ENCODE results near the gene VPS45. TPM values are rescaled to one million over a fixed set of nuclear protein-coding genes. Genes with fewer than 3 reads are reported as not detected.

Gene VPS45
- total and polyA plus RNA-seq, 2 of the 13 experiments (the other 11 are each of a cell fraction or from before 2014, with no cell fraction given) = 15.2 to 25.2 TPM

GRCh38 chr1:150067184-150068108 lies at the start of gene VPS45 (continued):
- no peak; the same call in 1 of the 2 replicates for TF ChIP-seq SATB2 (CRISPR knock-in tag; IDR thresholded peaks at IDR 0.05)
- TF ChIP-seq SRSF9 (IDR thresholded peaks at IDR 0.05; ENCODE audit: borderline replicate concordance, insufficient read depth, low read depth, low read length, poor library complexity, severe bottlenecking) = no peak
- no peak for TF ChIP-seq KLF6 (CRISPR knock-in tag; IDR thresholded peaks at IDR 0.05)
- no peak for TF ChIP-seq HNRNPK (IDR thresholded peaks at IDR 0.05; ENCODE audit: low read depth, low read length, poor library complexity, severe bottlenecking)
- no peak for TF ChIP-seq DNMT3B (CRISPR knock-in tag; conservative IDR thresholded peaks at IDR 0.05)
- TF ChIP-seq ZNF224 (CRISPR knock-in tag; IDR thresholded peaks at IDR 0.05) = peak; percentile 81; the same call in 1 of the 2 replicates
- TF ChIP-seq SNAPC2 (CRISPR knock-in tag; IDR thresholded peaks at IDR 0.05) = peak; percentile 87; the same call in 1 of the 2 replicates
- no peak for TF ChIP-seq NFE2 (CRISPR knock-in tag; IDR thresholded peaks at IDR 0.05)
- TF ChIP-seq PRDM4 (CRISPR knock-in tag; IDR thresholded peaks at IDR 0.05; ENCODE audit: borderline replicate concordance) = no peak
- no peak for TF ChIP-seq ZNF761 (CRISPR knock-in tag; conservative IDR thresholded peaks at IDR 0.05)
- TF ChIP-seq ATF7 (IDR thresholded peaks at IDR 0.05) = peak; percentile 90
- TF ChIP-seq ATF7 (CRISPR knock-in tag; IDR thresholded peaks at IDR 0.05) = peak; percentile 41; the same call in 1 of the 2 replicates
- TF ChIP-seq ZNF550 (CRISPR knock-in tag; IDR thresholded peaks at IDR 0.05; ENCODE audit: borderline replicate concordance) = no peak; the same call in 1 of the 2 replicates
- TF ChIP-seq GATA4 (IDR thresholded peaks at IDR 0.05; ENCODE audit: borderline replicate concordance, low read depth) = 0 out of 2 replicates have a peak, but pooled peaks have one; percentile 20
- peak; percentile 69 for TF ChIP-seq UBTF (CRISPR knock-in tag; IDR thresholded peaks at IDR 0.05)
- TF ChIP-seq ZNF713 (CRISPR knock-in tag; IDR thresholded peaks at IDR 0.05) = 0 out of 2 replicates have a peak, but pooled peaks have one; percentile 30
- TF ChIP-seq ZNF567 (CRISPR knock-in tag; IDR thresholded peaks at IDR 0.05; ENCODE audit: borderline replicate concordance) = 0 out of 2 replicates have a peak, but pooled peaks have one; percentile 0
- peak; percentile 54 for TF ChIP-seq MXD4 (CRISPR knock-in tag; IDR thresholded peaks at IDR 0.05)
- peak; percentile 88 for TF ChIP-seq THAP9 (CRISPR knock-in tag; IDR thresholded peaks at IDR 0.05; ENCODE audit: borderline replicate concordance)
- peak; percentile 80; the same call in 1 of the 2 replicates for TF ChIP-seq ZNF350 (CRISPR knock-in tag; IDR thresholded peaks at IDR 0.05; ENCODE audit: borderline replicate concordance, low read depth)

All from HepG2 (cell line).